Tibial nerve (tissue), 4 donors: ENCODE data around the gene ADAMTS3.

Source experiments
- EP300 ChIP-seq, 2 donors: sonication (generic); formaldehyde crosslinking; IDR thresholded peaks; one replicate each; pipeline ENCODE4 v1.6.1; 2017; ENCODE audit warnings: antibody characterized with exemption in 2 of 2, mild to moderate bottlenecking in 1 of 2
- TF ChIP-seq, protein P1 (sequence below), 5 experiments: fragments of 200-600 bp in 3 of 5; fragments of 450-650 bp in 2 of 5; sonication (generic) in 3 of 5; IDR thresholded peaks; one replicate each; pipeline ENCODE4 v1.5.1; 2016 to 2019; ENCODE audit warnings: antibody characterized with exemption in 5 of 5, mild to moderate bottlenecking in 3 of 5, moderate library complexity in 2 of 5

DNA sequence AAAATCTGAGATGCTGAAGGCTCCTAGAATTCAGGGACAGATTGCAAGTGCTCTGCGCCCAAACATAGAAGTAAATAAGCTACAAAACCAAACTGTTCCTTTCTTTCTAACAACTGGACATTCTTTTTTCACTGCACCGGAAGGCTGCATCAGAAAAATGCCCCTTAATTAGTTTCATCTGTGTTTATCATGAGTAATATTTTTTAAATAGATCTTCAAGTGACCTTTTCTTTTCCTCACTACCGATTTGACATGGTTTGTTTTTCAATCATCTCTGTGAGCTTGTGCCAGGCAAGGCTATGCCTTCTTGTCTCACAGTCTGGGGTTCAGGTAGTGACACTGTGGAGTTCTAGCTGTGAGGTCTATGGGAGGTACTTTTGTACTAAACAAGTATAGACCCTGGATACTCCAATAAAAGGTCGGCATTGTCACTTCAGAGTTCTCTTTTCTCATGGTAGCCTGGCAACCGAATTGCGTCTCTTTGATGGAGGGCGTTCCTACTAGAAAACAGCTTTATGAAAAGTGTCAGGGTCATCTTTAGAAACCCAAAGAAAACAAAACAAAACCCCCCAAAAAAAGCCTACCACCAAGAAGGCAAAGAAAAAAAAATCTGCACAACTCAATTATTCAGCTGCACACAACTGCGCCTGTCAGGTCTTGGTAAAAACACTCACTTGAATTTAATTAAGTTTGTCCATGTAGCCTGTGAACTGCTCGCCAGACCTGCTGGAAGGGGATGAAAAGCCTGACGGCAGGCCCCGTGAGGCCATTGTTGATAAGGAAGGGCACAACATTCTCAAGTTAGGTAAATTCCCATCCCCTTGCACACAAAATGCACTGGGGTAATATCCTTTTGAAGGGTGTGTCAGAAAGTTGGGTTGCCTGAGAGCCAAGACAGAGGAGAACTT is 22.8 kb upstream of the ADAMTS3 start:
- TF ChIP-seq, protein P1, sequence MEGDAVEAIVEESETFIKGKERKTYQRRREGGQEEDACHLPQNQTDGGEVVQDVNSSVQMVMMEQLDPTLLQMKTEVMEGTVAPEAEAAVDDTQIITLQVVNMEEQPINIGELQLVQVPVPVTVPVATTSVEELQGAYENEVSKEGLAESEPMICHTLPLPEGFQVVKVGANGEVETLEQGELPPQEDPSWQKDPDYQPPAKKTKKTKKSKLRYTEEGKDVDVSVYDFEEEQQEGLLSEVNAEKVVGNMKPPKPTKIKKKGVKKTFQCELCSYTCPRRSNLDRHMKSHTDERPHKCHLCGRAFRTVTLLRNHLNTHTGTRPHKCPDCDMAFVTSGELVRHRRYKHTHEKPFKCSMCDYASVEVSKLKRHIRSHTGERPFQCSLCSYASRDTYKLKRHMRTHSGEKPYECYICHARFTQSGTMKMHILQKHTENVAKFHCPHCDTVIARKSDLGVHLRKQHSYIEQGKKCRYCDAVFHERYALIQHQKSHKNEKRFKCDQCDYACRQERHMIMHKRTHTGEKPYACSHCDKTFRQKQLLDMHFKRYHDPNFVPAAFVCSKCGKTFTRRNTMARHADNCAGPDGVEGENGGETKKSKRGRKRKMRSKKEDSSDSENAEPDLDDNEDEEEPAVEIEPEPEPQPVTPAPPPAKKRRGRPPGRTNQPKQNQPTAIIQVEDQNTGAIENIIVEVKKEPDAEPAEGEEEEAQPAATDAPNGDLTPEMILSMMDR (IDR thresholded peaks at IDR 0.05): no peak
- no peak for TF ChIP-seq EP300 (IDR thresholded peaks at IDR 0.05)
